GM12878 (cell line): ENCODE results near the gene MAML2. TPM values are rescaled to one million over a fixed set of nuclear protein-coding genes. Genes with fewer than 3 reads are reported as not detected.

Experiments used
- ATAC-seq: fragments of 200-7000 bp; cut with Tn5 transposase; 3 replicates; pipeline ENCODE4 v1.9.1; 2020; ENCODE audit warnings: mild to moderate bottlenecking, moderate library complexity
- BruUV-seq: library from RNA; stranded (reverse); fragments of 400-500 nt; replicated peaks from 2 replicates; lab custom pipeline; 2021; lab: Mats Ljungman, UMichigan
- CTCF ChIA-PET: fragments of 300-600 bp; sonication (Branson Sonifier 250); formaldehyde crosslinking; extraction: SDS; loops from one replicate; lab custom pipeline; 2021; ENCODE audit warnings: inconsistent platforms; lab: Yijun Ruan, JAX
- POLR2A ChIA-PET: fragments of 350-600 bp; formaldehyde crosslinking; extraction: SDS; loops from one replicate; lab custom pipeline; 2021; ENCODE audit warnings: inconsistent platforms; lab: Charles Lee
- RAD21 ChIA-PET: fragments of 300-600 bp; sonication (Branson Sonifier 250); formaldehyde crosslinking; loops from one replicate; lab custom pipeline; 2023; ENCODE audit warnings: antibody characterized with exemption; ENCODE audit not compliant: unreplicated experiment; lab: Charles Lee
- SMC1A ChIA-PET: fragments of 300-600 bp; sonication (Branson Sonifier 250); formaldehyde crosslinking; loops from one replicate; lab custom pipeline; 2023; ENCODE audit not compliant: unreplicated experiment, uncharacterized antibody; lab: Charles Lee
- DNase-seq: peaks from one replicate; pipeline ENCODE4 v3.0.0-alpha.2; 2011; ENCODE audit warnings: low read depth, low spot score
- FAIRE-seq: peaks from 3 replicates; lab custom pipeline; 2011; peaks lifted over from hg19 to GRCh38; lab: Jason Lieb, UNC
- H2AFZ ChIP-seq: 2 replicates; pipeline ENCODE4 v1.6.0; 2011; ENCODE audit warnings: low read depth, low read length, control low read depth; ENCODE audit not compliant: control insufficient read depth
- H3K27ac ChIP-seq: 2 replicates; pipeline ENCODE4 v1.5.1; 2011; ENCODE audit warnings: control low read depth; ENCODE audit not compliant: control insufficient read depth, insufficient read depth
- H3K27me3 ChIP-seq, 2 experiments: replicated peaks in 1 of 2; 2 replicates each; pipeline versions ENCODE4 v1.6.0 to v1.6.1; 2011; ENCODE audit warnings: low read length in 1 of 2; ENCODE audit not compliant: control insufficient read depth in 2 of 2, insufficient read depth in 2 of 2
- H3K36me3 ChIP-seq, 2 experiments: 2 replicates each; pipeline ENCODE4 v1.5.1; 2011; ENCODE audit warnings: low read length in 1 of 2; ENCODE audit not compliant: control insufficient read depth in 2 of 2, insufficient read depth in 2 of 2
- H3K4me1 ChIP-seq: 2 replicates; pipeline ENCODE4 v1.6.1; 2011; ENCODE audit warnings: mild to moderate bottlenecking, low read length, moderate library complexity, mixed read lengths; ENCODE audit not compliant: control insufficient read depth, insufficient read depth
- H3K4me2 ChIP-seq: 2 replicates; pipeline ENCODE4 v1.6.0; 2011; ENCODE audit warnings: control low read depth; ENCODE audit not compliant: control insufficient read depth, insufficient read depth
- H3K4me3 ChIP-seq: fragments of 200-600 bp; sonication (generic); 2 replicates; pipeline ENCODE4 v1.5.1; 2016
- H3K79me2 ChIP-seq: 2 replicates; pipeline ENCODE4 v1.6.0; 2011; ENCODE audit warnings: low read length; ENCODE audit not compliant: control insufficient read depth, insufficient read depth
- H3K9ac ChIP-seq: 2 replicates; pipeline ENCODE4 v1.8.0; 2011; ENCODE audit warnings: low read length, control low read depth, mixed read lengths; ENCODE audit not compliant: control insufficient read depth, insufficient read depth
- H3K9me3 ChIP-seq: replicated peaks from 3 replicates; pipeline ENCODE4 v1.5.1; 2011; ENCODE audit warnings: mild to moderate bottlenecking, low read length; ENCODE audit not compliant: control insufficient read depth, insufficient read depth
- H4K20me1 ChIP-seq: 2 replicates; pipeline ENCODE4 v1.6.0; 2011; ENCODE audit not compliant: control insufficient read depth, insufficient read depth
- FOXK2 ChIP-seq: fragments of 450-650 bp; IDR thresholded peaks from 2 replicates; pipeline ENCODE4 v1.6.1; 2017; ENCODE audit warnings: mild to moderate bottlenecking, moderate library complexity
- HDAC2 ChIP-seq: fragments of 200-600 bp; sonication (generic); IDR thresholded peaks from 2 replicates; pipeline ENCODE4 v1.6.1; 2017
- JUNB ChIP-seq: IDR thresholded peaks from 2 replicates; pipeline ENCODE4 v1.6.1; 2016; ENCODE audit warnings: antibody characterized with exemption, mild to moderate bottlenecking
- MYC ChIP-seq: IDR thresholded peaks from 2 replicates; pipeline ENCODE4 v1.6.1; 2011; ENCODE audit warnings: mild to moderate bottlenecking, low read length, moderate library complexity, inconsistent platforms; ENCODE audit not compliant: insufficient read depth, insufficient replicate concordance, insufficient read length, severe bottlenecking
- NBN ChIP-seq: fragments of 450-650 bp; IDR thresholded peaks from 2 replicates; pipeline ENCODE4 v1.6.1; 2016
- NFIC ChIP-seq: IDR thresholded peaks from 2 replicates; pipeline ENCODE4 v1.6.1; 2012; ENCODE audit warnings: low read depth, mild to moderate bottlenecking, inconsistent platforms, low read length, moderate library complexity
- NFYB ChIP-seq: IDR thresholded peaks from 2 replicates; pipeline ENCODE4 v1.6.1; 2011; ENCODE audit warnings: low read depth, mild to moderate bottlenecking, low read length, improper control_type of control experiment, moderate library complexity; ENCODE audit not compliant: insufficient read depth
- NR2C2 ChIP-seq: IDR thresholded peaks from 2 replicates; pipeline ENCODE4 v1.6.1; 2011; ENCODE audit warnings: borderline replicate concordance, low read depth; ENCODE audit not compliant: control insufficient read depth, insufficient read length
- PML ChIP-seq: IDR thresholded peaks from 2 replicates; pipeline ENCODE4 v1.6.1; 2012; ENCODE audit warnings: low read length, inconsistent platforms
- TCF7 ChIP-seq: IDR thresholded peaks from 2 replicates; pipeline ENCODE4 v1.6.1; 2014; ENCODE audit warnings: antibody characterized with exemption, borderline replicate concordance
- ZNF24 ChIP-seq: fragments of 450-650 bp; IDR thresholded peaks from 2 replicates; pipeline ENCODE4 v1.6.1; 2017; ENCODE audit warnings: antibody characterized with exemption, mild to moderate bottlenecking
- ZZZ3 ChIP-seq: IDR thresholded peaks from 2 replicates; pipeline ENCODE4 v1.6.1; 2011; ENCODE audit warnings: low read depth; ENCODE audit not compliant: control insufficient read depth, insufficient read length
- WGBS: methylation state at CpG from one replicate; pipeline ENCODE4 v1.1.6; 2016; ENCODE audit warnings: low lambda C conversion rate; ENCODE audit not compliant: insufficient replicate concordance, insufficient coverage; ENCODE audit errors: missing lambda C conversion rate; 5-methylcytosine and 5-hydroxymethylcytosine counted together
- in situ Hi-C: fragments of 300-500 bp; cut with MboI; formaldehyde crosslinking; loops from 9 replicates; pipeline ENCODE4 v1.14.3; 2018; ENCODE audit warnings: mixed read lengths
- intact Hi-C: fragments of 100-400 bp; cut with micrococcal nuclease; formaldehyde crosslinking; loops from one replicate; pipeline ENCODE4 v1.14.2; 2022; ENCODE audit not compliant: unreplicated experiment
- polyA plus RNA-seq, 11 experiments: library from polyadenylated mRNA; depleted of rRNA in 4 of 11; unstranded in 6 of 11; stranded (reverse) in 5 of 11; fragments of >200 nt; fragmentation: Nextera tagmentation in 4 of 11; fragmentation: Illumina TruSeq in 1 of 11; extraction: Ambion mirVana in 4 of 11; extraction: Trizol in 1 of 11; gene quantifications; 1 replicate in 1 of 11; 2 replicates in 10 of 11; pipeline versions ENCODE4 v1.2.1 to v1.2.3, GENCODE V29; 2011 to 2016; ENCODE audit warnings: inconsistent platforms in 2 of 11, missing spikeins in 2 of 11, low read depth in 1 of 11
- total RNA-seq, 4 experiments: library from RNA; depleted of rRNA in 3 of 4; stranded (reverse); fragments of >200 nt in 3 of 4; fragmentation: Illumina TruSeq in 1 of 4; extraction: Trizol in 1 of 4; gene quantifications; 2 replicates each; pipeline versions ENCODE4 v1.2.1 to v1.2.3, GENCODE V29; 2013 to 2021
- TF ChIP-seq, protein P1 (sequence below): IDR thresholded peaks from 2 replicates; pipeline ENCODE4 v1.6.1; 2011; ENCODE audit warnings: mild to moderate bottlenecking, low read depth, low read length, moderate library complexity; ENCODE audit not compliant: insufficient replicate concordance
- TF ChIP-seq, protein P2 (sequence below): fragments of 450-650 bp; IDR thresholded peaks from 2 replicates; pipeline ENCODE4 v1.6.1; 2017; ENCODE audit warnings: mild to moderate bottlenecking, moderate library complexity

The MAML2 gene
- total and polyA plus RNA-seq, 10 of the 15 experiments (the other 5 are each of a cell fraction or from before 2014, with no cell fraction given), result 2.5 to 15.1 (median 12.0) TPM

GRCh38 chr11:96086111-96086510 is 256.9 kb downstream of the MAML2 start:
- SMC1A ChIA-PET, result interaction anchor here (1.0 to 8.5 kb wide), 4 partner anchors 11 to 255 kb away, joined by 3 to 62 read pairs (median 4); partner anchors contain the start of gene MAML2
- in situ Hi-C loops (no loop called here), intact Hi-C loops (no loop called here)
- POLR2A ChIA-PET, result interaction anchor here (1.1 kb wide), 1 partner anchor 11 kb away, joined by 3 read pairs; no protein-coding TSS in a partner anchor
- Histone ChIP-seq H2AFZ (no peak overlapping the region), H3K36me3 (no peaks in the 10 kb centered on the region; a peak in 2 of 4 replicates), H4K20me1 (no peaks in the 10 kb centered on the region; the same call in 1 of the 2 replicates), H3K27ac (no peak overlapping the region), H3K9ac (no peak overlapping the region), H3K4me2 (no peak overlapping the region), H3K79me2 (peaks cover 1% of the 10 kb centered on the region; the same call in 1 of the 2 replicates), H3K27me3 (no peaks in the 10 kb centered on the region), H3K4me1 (no peaks in the 10 kb centered on the region), H3K9me3 (no peaks in the 10 kb centered on the region), H3K4me3 (no peak overlapping the region)
- FAIRE-seq (no peak), DNase-seq (no peak), ATAC-seq (no peak)
- RAD21 ChIA-PET, result interaction anchor here (1.5 to 2.1 kb wide), 2 partner anchors 11 to 257 kb away, joined by 3 to 8 read pairs; partner anchors contain the start of gene MAML2
- BruUV-seq, result no TSS peak
- CTCF ChIA-PET, result interaction anchor here (1.1 to 1.9 kb wide), 2 partner anchors 31 to 257 kb away, joined by 3 to 7 read pairs; partner anchors contain the start of gene MAML2
- TF ChIP-seq NFYB (no peak), JUNB (no peak), NBN (no peak), MYC (no peak), NR2C2 (no peak), PML (no peak), NFIC (no peak), ZNF24 (no peak), FOXK2 (no peak), TCF7 (no peak), HDAC2 (no peak), ZZZ3 (no peak)
- TF ChIP-seq, protein P1, sequence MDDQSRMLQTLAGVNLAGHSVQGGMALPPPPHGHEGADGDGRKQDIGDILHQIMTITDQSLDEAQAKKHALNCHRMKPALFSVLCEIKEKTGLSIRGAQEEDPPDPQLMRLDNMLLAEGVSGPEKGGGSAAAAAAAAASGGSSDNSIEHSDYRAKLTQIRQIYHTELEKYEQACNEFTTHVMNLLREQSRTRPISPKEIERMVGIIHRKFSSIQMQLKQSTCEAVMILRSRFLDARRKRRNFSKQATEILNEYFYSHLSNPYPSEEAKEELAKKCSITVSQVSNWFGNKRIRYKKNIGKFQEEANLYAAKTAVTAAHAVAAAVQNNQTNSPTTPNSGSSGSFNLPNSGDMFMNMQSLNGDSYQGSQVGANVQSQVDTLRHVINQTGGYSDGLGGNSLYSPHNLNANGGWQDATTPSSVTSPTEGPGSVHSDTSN, result no peak
- TF ChIP-seq, protein P2, sequence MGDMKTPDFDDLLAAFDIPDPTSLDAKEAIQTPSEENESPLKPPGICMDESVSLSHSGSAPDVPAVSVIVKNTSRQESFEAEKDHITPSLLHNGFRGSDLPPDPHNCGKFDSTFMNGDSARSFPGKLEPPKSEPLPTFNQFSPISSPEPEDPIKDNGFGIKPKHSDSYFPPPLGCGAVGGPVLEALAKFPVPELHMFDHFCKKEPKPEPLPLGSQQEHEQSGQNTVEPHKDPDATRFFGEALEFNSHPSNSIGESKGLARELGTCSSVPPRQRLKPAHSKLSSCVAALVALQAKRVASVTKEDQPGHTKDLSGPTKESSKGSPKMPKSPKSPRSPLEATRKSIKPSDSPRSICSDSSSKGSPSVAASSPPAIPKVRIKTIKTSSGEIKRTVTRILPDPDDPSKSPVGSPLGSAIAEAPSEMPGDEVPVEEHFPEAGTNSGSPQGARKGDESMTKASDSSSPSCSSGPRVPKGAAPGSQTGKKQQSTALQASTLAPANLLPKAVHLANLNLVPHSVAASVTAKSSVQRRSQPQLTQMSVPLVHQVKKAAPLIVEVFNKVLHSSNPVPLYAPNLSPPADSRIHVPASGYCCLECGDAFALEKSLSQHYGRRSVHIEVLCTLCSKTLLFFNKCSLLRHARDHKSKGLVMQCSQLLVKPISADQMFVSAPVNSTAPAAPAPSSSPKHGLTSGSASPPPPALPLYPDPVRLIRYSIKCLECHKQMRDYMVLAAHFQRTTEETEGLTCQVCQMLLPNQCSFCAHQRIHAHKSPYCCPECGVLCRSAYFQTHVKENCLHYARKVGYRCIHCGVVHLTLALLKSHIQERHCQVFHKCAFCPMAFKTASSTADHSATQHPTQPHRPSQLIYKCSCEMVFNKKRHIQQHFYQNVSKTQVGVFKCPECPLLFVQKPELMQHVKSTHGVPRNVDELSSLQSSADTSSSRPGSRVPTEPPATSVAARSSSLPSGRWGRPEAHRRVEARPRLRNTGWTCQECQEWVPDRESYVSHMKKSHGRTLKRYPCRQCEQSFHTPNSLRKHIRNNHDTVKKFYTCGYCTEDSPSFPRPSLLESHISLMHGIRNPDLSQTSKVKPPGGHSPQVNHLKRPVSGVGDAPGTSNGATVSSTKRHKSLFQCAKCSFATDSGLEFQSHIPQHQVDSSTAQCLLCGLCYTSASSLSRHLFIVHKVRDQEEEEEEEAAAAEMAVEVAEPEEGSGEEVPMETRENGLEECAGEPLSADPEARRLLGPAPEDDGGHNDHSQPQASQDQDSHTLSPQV, result no peak
- 100% methylated on average over 1 of the region's 1 CpG for WGBS
